Mucosa of descending colon (tissue), 3 donors: ENCODE results near the gene TOPAZ1. TPM values are rescaled to one million over a fixed set of nuclear protein-coding genes. Genes with fewer than 3 reads are reported as not detected.

Experiments used
- ATAC-seq: fragments of 200-7000 bp; cut with Tn5 transposase; one replicate; pipeline ENCODE4 v1.9.1; 2020; ENCODE audit warnings: mild to moderate bottlenecking, moderate library complexity
- DNase-seq, 3 donors: peaks; one replicate each; pipeline ENCODE4 v3.0.0-alpha.2; 2020
- H3K36me3 ChIP-seq: fragments of 200-600 bp; one replicate; pipeline ENCODE4 v1.8.0; 2021; ENCODE audit warnings: low read depth, mild to moderate bottlenecking
- H3K4me1 ChIP-seq: fragments of 200-600 bp; one replicate; pipeline ENCODE4 v1.8.0; 2021; ENCODE audit warnings: low read depth, mild to moderate bottlenecking
- H3K4me3 ChIP-seq: fragments of 200-600 bp; one replicate; pipeline ENCODE4 v1.8.0; 2021; ENCODE audit warnings: mild to moderate bottlenecking
- H3K9me3 ChIP-seq: fragments of 200-600 bp; one replicate; pipeline ENCODE4 v1.8.0; 2021; ENCODE audit warnings: mild to moderate bottlenecking
- CTCF ChIP-seq: fragments of 200-600 bp; IDR thresholded peaks from one replicate; pipeline ENCODE4 v1.8.0; 2022; ENCODE audit warnings: antibody characterized with exemption, mild to moderate bottlenecking
- intact Hi-C, 2 donors: fragments of 100-400 bp; cut with DNase I in 1 of 2; cut with micrococcal nuclease in 1 of 2; formaldehyde crosslinking; loops; one replicate each; pipeline versions ENCODE4 v1.11.0 to v1.11.1; 2022; cut with DNase I, micrococcal nuclease
- total RNA-seq, 3 donors: library from RNA; stranded (reverse); fragmentation: NEBNext Ultra II Directional in 2 of 3; extraction: Animal tissue kit (Norgen Biotek cat#: 25700) in 2 of 3; gene quantifications; one replicate each; pipeline versions ENCODE4 v1.2.1 to v1.2.4, GENCODE V29; 2021 to 2023
- donor health status: DM: no; HTN: no; CAD: no; lungs with moderate emphysema.
- donor health status: DM: no; HTN: no; CAD: no.
- donor health status: DM: no; HTN: yes; CAD: no.

TOPAZ1 gene
- total RNA-seq, 3 donors from 2014 or later = not detected

GRCh38 chr3:44208568-44208967, 33.1 kb upstream of the TOPAZ1 start:
- intact Hi-C loops = no loop called here
- H3K4me1 ChIP-seq = no peaks in the 10 kb centered on the region
- no peaks in the 10 kb centered on the region for H3K9me3 ChIP-seq
- no peaks in the 10 kb centered on the region for H3K36me3 ChIP-seq
- DNase-seq (no peak), ATAC-seq (no peak)
- H3K4me3 ChIP-seq = no peak overlapping the region
- no peak for TF ChIP-seq CTCF

GRCh38 chr3:44210967-44211366, 30.7 kb upstream of the TOPAZ1 start:
- Histone ChIP-seq H3K4me3 (no peak overlapping the region), H3K4me1 (no peaks in the 10 kb centered on the region), H3K36me3 (no peaks in the 10 kb centered on the region), H3K9me3 (no peaks in the 10 kb centered on the region)
- intact Hi-C loops = no loop called here
- DNase-seq (no peak), ATAC-seq (no peak)
- TF ChIP-seq CTCF = no peak

- no peak for DNase-seq
- Histone ChIP-seq H3K36me3 (no peaks in the 10 kb centered on the region), H3K9me3 (no peaks in the 10 kb centered on the region), H3K4me3 (no peak overlapping the region), H3K4me1 (no peaks in the 10 kb centered on the region)
- ATAC-seq = no peak
- no peak for TF ChIP-seq CTCF
- intact Hi-C loops = no loop called here
Observed at GRCh38 chr3:44222337-44222736, 19.3 kb upstream of the TOPAZ1 start.

- intact Hi-C loops = no loop called here
Observed at GRCh38 chr3:44223299-44223698, 18.4 kb upstream of the TOPAZ1 start.

GRCh38 chr3:44224131-44224530, 17.6 kb upstream of the TOPAZ1 start:
- no peak overlapping the region for H3K4me3 ChIP-seq
- intact Hi-C loops = no loop called here
- DNase-seq (no peak), ATAC-seq (no peak)
- H3K9me3 ChIP-seq = no peaks in the 10 kb centered on the region
- H3K4me1 ChIP-seq = no peaks in the 10 kb centered on the region
- no peaks in the 10 kb centered on the region for H3K36me3 ChIP-seq
- no peak for TF ChIP-seq CTCF

More at GRCh38 chr3:44223299-44223698, 18.4 kb upstream of the TOPAZ1 start:
- H3K9me3 ChIP-seq = no peaks in the 10 kb centered on the region
- no peak for DNase-seq
- H3K36me3 ChIP-seq = no peaks in the 10 kb centered on the region
- TF ChIP-seq CTCF = no peak
- H3K4me3 ChIP-seq = no peak overlapping the region
- no peak for ATAC-seq
- H3K4me1 ChIP-seq = no peaks in the 10 kb centered on the region

GRCh38 chr3:44226573-44226972, 15.1 kb upstream of the TOPAZ1 start:
- Histone ChIP-seq H3K4me3 (no peak overlapping the region), H3K9me3 (no peaks in the 10 kb centered on the region), H3K4me1 (no peaks in the 10 kb centered on the region), H3K36me3 (no peaks in the 10 kb centered on the region)
- intact Hi-C loops = no loop called here
- no peak for TF ChIP-seq CTCF
- DNase-seq (no peak), ATAC-seq (no peak)
